H4 (cell line): ENCODE data around the gene PPARG. TPM values are rescaled to one million over a fixed set of nuclear protein-coding genes. Genes with fewer than 3 reads are reported as not detected.
"Not testable (repeated sequence)": the region's sequence is repeated elsewhere in the genome, so short reads cannot be mapped to it uniquely, and the experiment has no call there.

ENCODE experiments used
- DNase-seq: peaks from one replicate; pipeline ENCODE4 v3.0.0-alpha.2; 2015; ENCODE audit warnings: low spot score
- total RNA-seq: library from RNA; depleted of rRNA; stranded (reverse); fragments of >200 nt; shearing (Covaris generic); gene quantifications from 2 replicates; pipeline ENCODE4 v1.2.3, GENCODE V29; 2014

The PPARG gene
- total RNA-seq, 1 experiment from 2014 or later = 36.8 TPM

- DNase-seq = no peak
These were observed 9.1 kb upstream of the PPARG start for GRCh38 chr3:12279591-12280326.

- no peak for DNase-seq
These were observed 8.5 kb upstream of the PPARG start for GRCh38 chr3:12280357-12280806.

GRCh38 chr3:12284591-12284990, 4.3 kb upstream of the PPARG start:
- no peak for DNase-seq

- DNase-seq = no peak
These were observed 3.8 kb upstream of the PPARG start for GRCh38 chr3:12285003-12285555.

- DNase-seq = not testable (repeated sequence)
These were observed 3.1 kb upstream of the PPARG start for GRCh38 chr3:12285779-12286178.

- DNase-seq = no peak
These were observed 2.4 kb upstream of the PPARG start for GRCh38 chr3:12286504-12286903.

GRCh38 chr3:12286927-12287726, 1.7 kb upstream of the PPARG start:
- no peak for DNase-seq

- DNase-seq = no peak
These were observed 1.1 kb upstream of the PPARG start for GRCh38 chr3:12287727-12288181.

GRCh38 chr3:12289524-12289923, 654 bp downstream of the PPARG start:
- DNase-seq = no peak

GRCh38 chr3:12292770-12293169, 3.9 kb downstream of the PPARG start:
- DNase-seq = no peak

- DNase-seq = peak; percentile 56
These were observed 6.2 kb downstream of the PPARG start for GRCh38 chr3:12294885-12295580.

GRCh38 chr3:12296511-12296910, 7.6 kb downstream of the PPARG start:
- DNase-seq = no peak

GRCh38 chr3:12299026-12299425, 10.2 kb downstream of the PPARG start:
- DNase-seq = no peak

- no peak for DNase-seq
These were observed 11.3 kb downstream of the PPARG start for GRCh38 chr3:12300137-12300536.

GRCh38 chr3:12301031-12301430, 12.2 kb downstream of the PPARG start:
- DNase-seq = no peak

- DNase-seq = no peak
These were observed 12.6 kb downstream of the PPARG start for GRCh38 chr3:12301513-12301912.

- no peak for DNase-seq
These were observed 13.7 kb downstream of the PPARG start for GRCh38 chr3:12302564-12302963.

- DNase-seq = no peak
These were observed 14.7 kb downstream of the PPARG start for GRCh38 chr3:12303534-12303933.

- DNase-seq = no peak
These were observed 15.1 kb downstream of the PPARG start for GRCh38 chr3:12303993-12304392.

GRCh38 chr3:12307136-12307535, 18.3 kb downstream of the PPARG start:
- DNase-seq = no peak

- peak; percentile 82 for DNase-seq
These were observed 19.6 kb downstream of the PPARG start for GRCh38 chr3:12308517-12308916.

- no peak for DNase-seq
These were observed 20.8 kb downstream of the PPARG start for GRCh38 chr3:12309716-12310115.
